CD4-positive, alpha-beta T cell (primary cell): ENCODE results near the gene TRAPPC6A. TPM values are rescaled to one million over a fixed set of nuclear protein-coding genes. Genes with fewer than 3 reads are reported as not detected.

Experiments
- ATAC-seq: fragments of 200-7000 bp; cut with Tn5 transposase; one replicate; pipeline ENCODE4 v1.10.0; 2022; ENCODE audit warnings: mild to moderate bottlenecking; ENCODE audit not compliant: poor library complexity
- CTCF ChIA-PET: fragments of 350-600 bp; sonication (Branson Sonifier 250); formaldehyde crosslinking; loops from one replicate; lab custom pipeline; 2021; ENCODE audit warnings: antibody characterized with exemption, inconsistent platforms; lab: Charles Lee
- POLR2A ChIA-PET: fragments of 350-600 bp; sonication (Branson Sonifier 250); formaldehyde crosslinking; loops from one replicate; lab custom pipeline; 2021; ENCODE audit warnings: antibody characterized with exemption, inconsistent platforms; lab: Charles Lee
- DNase-seq, 14 experiments: peaks; one replicate each; pipeline ENCODE4 v3.0.0-alpha.2; 2013 to 2020; ENCODE audit warnings: mixed read lengths in 2 of 14
- H3K27ac ChIP-seq, 2 donors: one replicate each; pipeline versions ENCODE4 v1.5.1 to v1.7.0; 2013; ENCODE audit warnings: low read length in 2 of 2, low read depth in 1 of 2, mild to moderate bottlenecking in 1 of 2
- H3K27me3 ChIP-seq, 2 experiments: 1 replicate in 1 of 2; 2 replicates in 1 of 2; pipeline versions ENCODE4 v1.6.1 to v1.7.0; 2013; ENCODE audit warnings: low read length in 2 of 2, control low read depth in 1 of 2, mild to moderate bottlenecking in 1 of 2, moderate library complexity in 1 of 2; ENCODE audit not compliant: insufficient read depth in 2 of 2, control insufficient read depth in 1 of 2
- H3K36me3 ChIP-seq: one replicate; pipeline ENCODE4 v1.6.1; 2013; ENCODE audit warnings: low read length, control low read depth; ENCODE audit not compliant: insufficient read depth
- H3K4me1 ChIP-seq: one replicate; pipeline ENCODE4 v1.6.1; 2013; ENCODE audit warnings: low read length, control low read depth; ENCODE audit not compliant: insufficient read depth
- H3K4me3 ChIP-seq: one replicate; pipeline ENCODE4 v1.5.1; 2013; ENCODE audit warnings: mild to moderate bottlenecking, low read length, moderate library complexity
- H3K9me3 ChIP-seq, 2 experiments: 1 replicate in 1 of 2; 2 replicates in 1 of 2; pipeline versions ENCODE4 v1.6.1 to v1.7.0; 2013; ENCODE audit warnings: low read length in 2 of 2, mild to moderate bottlenecking in 2 of 2, control low read depth in 1 of 2, moderate library complexity in 1 of 2; ENCODE audit not compliant: control insufficient read depth in 1 of 2, insufficient read depth in 1 of 2
- H3K27ac Mint-ChIP-seq: one replicate; pipeline ENCODE4 v1.8.0; 2020; ENCODE audit warnings: mixed read lengths
- H3K27me3 Mint-ChIP-seq: one replicate; pipeline ENCODE4 v1.8.0; 2021; ENCODE audit warnings: mixed read lengths
- H3K36me3 Mint-ChIP-seq: one replicate; pipeline ENCODE4 v1.8.0; 2021; ENCODE audit warnings: low read depth, mixed read lengths
- H3K4me1 Mint-ChIP-seq: one replicate; pipeline ENCODE4 v1.8.0; 2021; ENCODE audit warnings: low read depth, mixed read lengths
- H3K4me3 Mint-ChIP-seq: one replicate; pipeline ENCODE4 v1.8.0; 2020; ENCODE audit warnings: mild to moderate bottlenecking, mixed read lengths
- H3K9me3 Mint-ChIP-seq: one replicate; pipeline ENCODE4 v1.8.0; 2020; ENCODE audit warnings: mixed read lengths
- CTCF ChIP-seq: fragments of 200-600 bp; IDR thresholded peaks from one replicate; pipeline ENCODE4 v1.8.0; 2022; ENCODE audit warnings: antibody characterized with exemption, mild to moderate bottlenecking
- intact Hi-C, 2 experiments: fragments of 100-400 bp; cut with DNase I in 1 of 2; cut with micrococcal nuclease in 1 of 2; formaldehyde crosslinking; loops; one replicate each; pipeline versions ENCODE4 v1.15.1 to v1.9.0; 2023 to 2025; cut with DNase I, micrococcal nuclease
- total RNA-seq, 174 experiments: library from RNA in 2 of 174; stranded (reverse) in 2 of 174; gene quantifications; one replicate each; pipeline ENCODE4 v1.2.3 and lab custom pipeline; 2021 to 2026

Gene TRAPPC6A
- total RNA-seq, 2 experiments from 2014 or later = 32.0 to 38.8 TPM

DNA sequence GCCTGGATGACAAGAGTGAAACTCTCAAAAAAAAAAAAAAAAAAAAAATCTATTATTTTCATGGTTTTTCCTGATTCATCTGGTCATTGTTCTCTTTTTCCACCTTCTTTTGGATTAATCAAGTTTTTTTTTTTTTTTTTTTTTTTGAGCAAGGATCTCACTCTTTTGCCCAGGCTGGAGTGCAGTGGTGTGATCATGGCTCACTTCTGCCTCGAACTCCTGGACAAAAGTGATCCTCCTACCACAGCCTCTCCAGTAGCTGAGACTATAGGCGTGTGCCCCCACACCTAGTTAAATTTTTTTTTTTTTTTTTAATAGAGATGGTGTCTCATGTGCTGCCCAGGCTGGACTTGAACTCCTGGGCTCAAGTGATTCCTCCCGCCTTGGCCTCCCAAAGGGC is 28.3 kb upstream of the TRAPPC6A start:
- H3K4me1 Mint-ChIP-seq = no peaks in the 10 kb centered on the region
- H3K27me3 Mint-ChIP-seq = no peaks in the 10 kb centered on the region
- H3K27ac ChIP-seq = no peak overlapping the region
- no peaks in the 10 kb centered on the region for H3K36me3 Mint-ChIP-seq
- no peak for ATAC-seq
- no peak overlapping the region for H3K27ac Mint-ChIP-seq
- no peaks in the 10 kb centered on the region for H3K4me1 ChIP-seq
- H3K9me3 ChIP-seq = no peaks in the 10 kb centered on the region
- H3K9me3 Mint-ChIP-seq = no peaks in the 10 kb centered on the region
- no peak for DNase-seq
- TF ChIP-seq CTCF = no peak
- ChIA-PET POLR2A (no interaction called here), CTCF (no interaction called here)
- H3K4me3 ChIP-seq = no peak overlapping the region
- intact Hi-C loops = no loop called here
- H3K36me3 ChIP-seq = no peaks in the 10 kb centered on the region
- H3K27me3 ChIP-seq = peaks cover 0 to 6% of the 10 kb centered on the region in 2 experiments
- no peak overlapping the region for H3K4me3 Mint-ChIP-seq

- POLR2A ChIA-PET = no interaction called here
- CTCF ChIA-PET = no interaction called here
Observed at GRCh38 chr19:45205810-45206209, 27.8 kb upstream of the TRAPPC6A start.

DNA sequence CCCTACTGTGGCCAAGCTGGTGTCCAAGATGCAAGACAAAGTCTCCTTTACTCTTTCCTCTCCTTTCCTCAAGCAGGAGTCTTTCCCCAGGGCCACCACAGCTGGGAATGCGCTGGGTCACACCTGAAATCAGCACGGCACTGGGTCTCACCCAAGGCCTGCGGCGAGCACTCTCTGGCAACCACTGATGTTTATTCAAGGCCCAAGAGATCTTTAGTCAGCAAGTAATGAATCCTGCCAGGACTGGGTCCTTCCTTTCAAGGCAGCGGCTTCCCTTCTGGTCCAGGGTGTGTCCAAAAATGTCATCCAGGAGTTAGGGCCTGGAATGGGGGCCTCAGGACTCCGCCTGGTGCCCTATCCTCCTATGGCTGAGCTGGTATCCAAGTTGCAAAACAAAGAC is 24.6 kb upstream of the TRAPPC6A start:
- Mint-ChIP-seq H3K36me3 (no peaks in the 10 kb centered on the region), H3K9me3 (no peaks in the 10 kb centered on the region), H3K27me3 (no peaks in the 10 kb centered on the region), H3K4me3 (no peak overlapping the region), H3K27ac (no peak overlapping the region), H3K4me1 (no peaks in the 10 kb centered on the region)
- no peak for ATAC-seq
- intact Hi-C loops = no loop called here
- DNase-seq = no peak
- H3K27ac ChIP-seq = no peak overlapping the region
- ChIA-PET POLR2A (no interaction called here), CTCF (no interaction called here)
- no peaks in the 10 kb centered on the region for H3K9me3 ChIP-seq
- no peak for TF ChIP-seq CTCF
- no peak overlapping the region for H3K4me3 ChIP-seq
- H3K36me3 ChIP-seq = no peaks in the 10 kb centered on the region
- no peaks in the 10 kb centered on the region for H3K4me1 ChIP-seq
- no peaks in the 10 kb centered on the region for H3K27me3 ChIP-seq

More at GRCh38 chr19:45205810-45206209, 27.8 kb upstream of the TRAPPC6A start:
- DNase-seq (no peak), ATAC-seq (no peak)
- Histone ChIP-seq H3K27ac (no peak overlapping the region), H3K9me3 (no peaks in the 10 kb centered on the region), H3K4me3 (no peak overlapping the region), H3K36me3 (no peaks in the 10 kb centered on the region), H3K4me1 (no peaks in the 10 kb centered on the region), H3K27me3 (peaks cover 0 to 3% of the 10 kb centered on the region in 2 experiments)
- no peak overlapping the region for H3K27ac Mint-ChIP-seq
- no peak for TF ChIP-seq CTCF
- H3K27me3 Mint-ChIP-seq = no peaks in the 10 kb centered on the region
- H3K36me3 Mint-ChIP-seq = no peaks in the 10 kb centered on the region
- intact Hi-C loops = no loop called here
- H3K4me3 Mint-ChIP-seq = no peak overlapping the region
- H3K4me1 Mint-ChIP-seq = no peaks in the 10 kb centered on the region
- H3K9me3 Mint-ChIP-seq = no peaks in the 10 kb centered on the region
